Panc1 (cell line): ENCODE measurements around the gene RANBP17.

ENCODE experiments used
- CTCF ChIP-seq: fragments of 450-650 bp; IDR thresholded peaks from 2 replicates; pipeline ENCODE4 v1.5.1; 2017; ENCODE audit warnings: mild to moderate bottlenecking
- POLR2AphosphoS5 ChIP-seq: IDR thresholded peaks from 2 replicates; pipeline ENCODE4 v1.6.1; 2012; ENCODE audit warnings: mild to moderate bottlenecking, low read depth, low read length, moderate library complexity
- TCF7L2 ChIP-seq: IDR thresholded peaks from 2 replicates; pipeline ENCODE4 v1.6.1; 2011; ENCODE audit warnings: mild to moderate bottlenecking, low read depth, low read length, inconsistent platforms

- TF ChIP-seq CTCF, result no peak
- no peak for TF ChIP-seq POLR2AphosphoS5
- TF ChIP-seq TCF7L2, result no peak
These were observed 399.5 kb downstream of the RANBP17 start for GRCh38 chr5:171261361-171261760.
